SK-N-MC (cell line): ENCODE measurements around the gene FAM47E.

Experiments
- EZH2 ChIP-seq: fragments of 200-600 bp; sonication (generic); IDR thresholded peaks from one replicate; pipeline ENCODE4 v1.6.1; 2017; ENCODE audit warnings: antibody characterized with exemption
- POLR2AphosphoS5 ChIP-seq: IDR thresholded peaks from 2 replicates; pipeline ENCODE4 v1.6.1; 2012; ENCODE audit warnings: mild to moderate bottlenecking, low read depth, low read length, borderline replicate concordance

- no peak for TF ChIP-seq POLR2AphosphoS5
- no peak for TF ChIP-seq EZH2
Measured at GRCh38 chr4:76246852-76247251, 4.7 kb upstream of the FAM47E start.
